Measurements from ENCODE around the gene DPP9.

Gene DPP9

GRCh38 chr19:4639531-4640246 is 84.0 kb downstream of the DPP9 start:
- TF ChIP-seq CTCF (IDR thresholded peaks at IDR 0.05; ENCODE audit: control extremely low read depth, extremely low read depth, low read depth, missing control alignments) = no peak
- ChIA-PET CTCF (interaction anchor here (1.0 to 1.4 kb wide), 3 partner anchors 63 to 151 kb away, joined by 3 to 5 read pairs (median 3); partner anchors contain the start of gene FEM1A), POLR2A (interaction anchor here (0.9 kb wide), 1 partner anchor 377 kb away, joined by 4 read pairs; no protein-coding TSS in a partner anchor)
- peak; percentile 45 for DNase-seq (ENCODE audit: extremely low spot score)

GRCh38 chr19:4638828-4639530 is 84.7 kb downstream of the DPP9 start, which contains the start of gene TNFAIP8L1:
Gene TNFAIP8L1, plus strand, starts transcription at chr19:4639516. Its CDS starts 12,354 bp downstream, at chr19:4651870.
- DNase-seq (ENCODE audit: extremely low spot score) = peak; percentile 100
- ChIA-PET POLR2A (interaction anchor here (0.7 kb wide), 1 partner anchor 13 kb away, joined by 3 read pairs; no protein-coding TSS in a partner anchor), CTCF (interaction anchor here (1.1 to 3.5 kb wide), 6 partner anchors 34 to 152 kb away, joined by 3 to 102 read pairs (median 15); partner anchors contain the start of gene FEM1A)
- no peak for TF ChIP-seq CTCF (IDR thresholded peaks at IDR 0.05; ENCODE audit: control extremely low read depth, extremely low read depth, low read depth, missing control alignments)

- POLR2A ChIA-PET = interaction anchor here (0.7 kb wide), 1 partner anchor 14 kb away, joined by 3 read pairs; no protein-coding TSS in a partner anchor
- no peak for DNase-seq (ENCODE audit: extremely low spot score)
- CTCF ChIA-PET = interaction anchor here (1.1 to 3.5 kb wide), 7 partner anchors 11 to 115 kb away, joined by 3 to 102 read pairs (median 27); no protein-coding TSS in a partner anchor
- TF ChIP-seq CTCF (IDR thresholded peaks at IDR 0.05; ENCODE audit: control extremely low read depth, extremely low read depth, low read depth, missing control alignments) = no peak
Observed at GRCh38 chr19:4638317-4638716, 85.3 kb downstream of the DPP9 start.

GRCh38 chr19:4636761-4637160 is 86.9 kb downstream of the DPP9 start:
- DNase-seq (ENCODE audit: extremely low spot score) = no peak
- ChIA-PET CTCF (interaction anchor here (0.6 to 3.5 kb wide), 42 partner anchors 8 to 370 kb away, joined by 3 to 102 read pairs (median 4); partner anchors contain the start of gene SEMA6B), POLR2A (no interaction called here)
- no peak for TF ChIP-seq CTCF (IDR thresholded peaks at IDR 0.05; ENCODE audit: control extremely low read depth, extremely low read depth, low read depth, missing control alignments)

- CTCF ChIA-PET = interaction anchor here (0.6 to 3.5 kb wide), 50 partner anchors 9 to 375 kb away, joined by 3 to 102 read pairs (median 4); partner anchors contain the start of genes PLIN5 and SEMA6B
- POLR2A ChIA-PET = no interaction called here
- TF ChIP-seq CTCF (IDR thresholded peaks at IDR 0.05; ENCODE audit: control extremely low read depth, extremely low read depth, low read depth, missing control alignments) = peak; percentile 78
- DNase-seq (ENCODE audit: extremely low spot score) = peak; percentile 87
Observed at GRCh38 chr19:4636151-4636717, 87.4 kb downstream of the DPP9 start.

- CTCF ChIA-PET = interaction anchor here (0.6 to 3.5 kb wide), 39 partner anchors 8 to 374 kb away, joined by 3 to 102 read pairs (median 5); partner anchors contain the start of genes PLIN5 and SEMA6B
Observed at GRCh38 chr19:4635754-4636116, 87.9 kb downstream of the DPP9 start.

More at GRCh38 chr19:4635754-4636116, 87.9 kb downstream of the DPP9 start:
- POLR2A ChIA-PET = no interaction called here
- no peak for DNase-seq (ENCODE audit: extremely low spot score)
- no peak for TF ChIP-seq CTCF (IDR thresholded peaks at IDR 0.05; ENCODE audit: control extremely low read depth, extremely low read depth, low read depth, missing control alignments)

Data from GM10248 (cell line).